H1 (cell line): Measurements from ENCODE around the gene DPH1. TPM values are rescaled to one million over a fixed set of nuclear protein-coding genes. Genes with fewer than 3 reads are reported as not detected.

ENCODE experiments used
- HDAC6 ChIP-seq: IDR thresholded peaks from one replicate; pipeline ENCODE4 v1.7.1; 2012; ENCODE audit warnings: low read depth, mild to moderate bottlenecking, inconsistent platforms, low read length, moderate library complexity
- polyA plus RNA-seq, 7 experiments: library from polyadenylated mRNA; depleted of rRNA in 3 of 7; stranded (reverse) in 5 of 7; unstranded in 2 of 7; fragments of >200 nt in 5 of 7; fragments of 200-250 nt in 2 of 7; gene quantifications; 1 replicate in 5 of 7; 2 replicates in 1 of 7; 4 replicates in 1 of 7; pipeline versions ENCODE4 v1.2.1 to v1.2.3, GENCODE V29; 2011 to 2013; ENCODE audit warnings: missing spikeins in 2 of 7, mixed read lengths in 2 of 7
- total RNA-seq: library from RNA; stranded (reverse); fragmentation: NEBNext Ultra II Directional; extraction: Animal tissue kit (Norgen Biotek cat#: 25700); gene quantifications from 2 replicates; pipeline ENCODE4 v1.2.1, GENCODE V29; 2021

The DPH1 gene
- total and polyA plus RNA-seq, 2 of the 8 experiments (the other 6 are each of a cell fraction or from before 2014, with no cell fraction given), result 24.9 to 30.0 TPM

DNA sequence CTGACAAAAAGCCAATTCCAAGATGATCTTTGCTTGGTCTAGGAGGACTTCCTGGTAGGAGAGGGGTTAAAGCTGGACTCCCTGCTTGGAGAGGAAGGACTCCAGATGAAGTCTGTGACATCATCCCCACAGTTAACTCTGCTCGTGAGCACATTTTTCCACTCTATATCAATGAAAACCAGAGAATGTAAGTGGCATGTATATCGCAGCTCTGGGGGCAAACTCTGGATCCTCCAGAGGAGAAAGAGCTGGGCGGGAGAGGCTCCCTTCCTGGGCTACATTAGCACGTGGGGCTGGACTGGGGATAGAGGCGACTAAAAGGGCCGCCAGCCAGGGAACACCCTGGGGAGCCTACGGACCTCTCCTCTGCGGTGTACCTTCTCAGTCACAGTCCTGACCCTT lies 59.1 kb downstream of the DPH1 start (continued):
- no peak for TF ChIP-seq HDAC6
